SU-DHL-6 (cell line): Measurements from ENCODE around the gene PPP4R1.

ENCODE experiments used
- H2AFZ ChIP-seq: fragments of 200-600 bp; sonication (generic); 2 replicates; pipeline ENCODE4 v1.6.1; 2014; ENCODE audit warnings: low read depth, mild to moderate bottlenecking, moderate library complexity, mixed read lengths, antibody characterized with exemption, low read length; ENCODE audit not compliant: severe bottlenecking
- H3F3A ChIP-seq: fragments of 200-600 bp; shearing (Covaris generic); 2 replicates; pipeline ENCODE4 v1.6.0; 2016; ENCODE audit warnings: antibody characterized with exemption, mild to moderate bottlenecking; ENCODE audit not compliant: insufficient read depth
- H3K27ac ChIP-seq: fragments of 200-600 bp; sonication (generic); 2 replicates; pipeline ENCODE4 v1.5.1; 2016; ENCODE audit warnings: low read depth, mild to moderate bottlenecking, low read length, moderate library complexity, mixed read lengths
- H3K27me3 ChIP-seq: fragments of 200-600 bp; sonication (generic), shearing (Covaris generic); 2 replicates; pipeline ENCODE4 v1.6.0; 2014; ENCODE audit warnings: mild to moderate bottlenecking, low read length
- H3K36me3 ChIP-seq: fragments of 200-600 bp; sonication (generic); 2 replicates; pipeline ENCODE4 v1.6.1; 2014; ENCODE audit warnings: mild to moderate bottlenecking, low read length, mixed read lengths
- H3K4me2 ChIP-seq: fragments of 300-600, 200-600 bp; shearing (Covaris generic), sonication (generic); 2 replicates; pipeline ENCODE4 v1.6.0; 2014; ENCODE audit warnings: low read length, low read depth, mild to moderate bottlenecking; ENCODE audit not compliant: poor library complexity, severe bottlenecking
- H3K4me3 ChIP-seq: fragments of 200-600 bp; sonication (generic); 2 replicates; pipeline ENCODE4 v1.5.1; 2014; ENCODE audit warnings: antibody characterized with exemption, low read length, mild to moderate bottlenecking, mixed read lengths; ENCODE audit not compliant: insufficient read depth, poor library complexity, severe bottlenecking
- H3K79me2 ChIP-seq: fragments of 200-600 bp; sonication (generic); 2 replicates; pipeline ENCODE4 v1.6.1; 2014; ENCODE audit warnings: mild to moderate bottlenecking, low read length, moderate library complexity; ENCODE audit not compliant: insufficient read depth
- H3K9ac ChIP-seq: fragments of 200-600 bp; sonication (generic); 2 replicates; pipeline ENCODE4 v1.7.0; 2014; ENCODE audit warnings: mild to moderate bottlenecking, low read length
- H3K9me2 ChIP-seq: fragments of 200-600 bp; sonication (generic); replicated peaks from 2 replicates; pipeline ENCODE4 v1.6.1; 2014; ENCODE audit warnings: low read length; ENCODE audit not compliant: insufficient read depth
- H3K9me3 ChIP-seq: fragments of 200-600 bp; sonication (generic); 2 replicates; pipeline ENCODE4 v1.6.1; 2014; ENCODE audit warnings: low read length, mixed read lengths; ENCODE audit not compliant: insufficient read depth
- H4K20me1 ChIP-seq: fragments of 200-600 bp; sonication (generic); 2 replicates; pipeline ENCODE4 v1.6.1; 2014; ENCODE audit warnings: low read depth, mild to moderate bottlenecking, antibody characterized with exemption, low read length, moderate library complexity, mixed read lengths
- CTCF ChIP-seq: fragments of 200-600 bp; sonication (generic); IDR thresholded peaks from one replicate; pipeline ENCODE4 v1.5.1; 2017; ENCODE audit warnings: antibody characterized with exemption, mild to moderate bottlenecking, low read length, moderate library complexity; ENCODE audit not compliant: insufficient read depth, poor library complexity, severe bottlenecking
- EZH2phosphoT487 ChIP-seq: fragments of 200-600 bp; sonication (generic), shearing (Covaris generic); conservative IDR thresholded peaks from 2 replicates; pipeline ENCODE4 v1.6.1; 2018; ENCODE audit warnings: mild to moderate bottlenecking, antibody characterized with exemption, low read length, moderate library complexity, mixed read lengths

Gene PPP4R1

GRCh38 chr18:9531791-9532410, 82.5 kb downstream of the PPP4R1 start:
- Histone ChIP-seq H3K79me2 (no peaks in the 10 kb centered on the region), H3K4me2 (no peak overlapping the region), H3K4me3 (no peak overlapping the region), H3K9me2 (no peaks in the 10 kb centered on the region), H4K20me1 (no peaks in the 10 kb centered on the region), H3K27ac (no peak overlapping the region), H2AFZ (no peak overlapping the region), H3F3A (no peaks in the 10 kb centered on the region), H3K9ac (no peak overlapping the region), H3K27me3 (no peaks in the 10 kb centered on the region), H3K9me3 (no peaks in the 10 kb centered on the region), H3K36me3 (peaks cover 3% of the 10 kb centered on the region; the same call in 1 of the 2 replicates)
- no peak for TF ChIP-seq EZH2phosphoT487
- no peak for TF ChIP-seq CTCF

GRCh38 chr18:9530226-9531009, 83.9 kb downstream of the PPP4R1 start:
- no peaks in the 10 kb centered on the region for H4K20me1 ChIP-seq
- no peak overlapping the region for H3K4me2 ChIP-seq
- no peak overlapping the region for H3K27ac ChIP-seq
- H3K9me3 ChIP-seq: no peaks in the 10 kb centered on the region
- H3F3A ChIP-seq: no peaks in the 10 kb centered on the region
- H3K36me3 ChIP-seq: peaks cover 3% of the 10 kb centered on the region; the same call in 1 of the 2 replicates
- H3K9ac ChIP-seq: no peak overlapping the region
- H3K27me3 ChIP-seq: no peaks in the 10 kb centered on the region
- no peaks in the 10 kb centered on the region for H3K9me2 ChIP-seq
- TF ChIP-seq CTCF (no peak), EZH2phosphoT487 (no peak)
- no peak overlapping the region for H2AFZ ChIP-seq
- no peaks in the 10 kb centered on the region for H3K79me2 ChIP-seq
- H3K4me3 ChIP-seq: no peak overlapping the region

- Histone ChIP-seq H3K36me3 (peaks cover 8% of the 10 kb centered on the region; the same call in 1 of the 2 replicates), H3K79me2 (no peaks in the 10 kb centered on the region), H2AFZ (no peak overlapping the region), H3K9me3 (no peaks in the 10 kb centered on the region), H3K4me2 (no peak overlapping the region), H3F3A (no peaks in the 10 kb centered on the region), H3K9ac (no peak overlapping the region), H3K4me3 (no peak overlapping the region), H3K9me2 (no peaks in the 10 kb centered on the region), H3K27me3 (no peaks in the 10 kb centered on the region), H4K20me1 (no peaks in the 10 kb centered on the region), H3K27ac (no peak overlapping the region)
- TF ChIP-seq CTCF (no peak), EZH2phosphoT487 (no peak)
Observed at GRCh38 chr18:9526458-9526857, 87.9 kb downstream of the PPP4R1 start.
